HG03135 (cell line): ENCODE data around the gene OR10G7.

Source experiments
- ATAC-seq: cut with Tn5 transposase; IDR thresholded peaks from one replicate; pipeline ENCODE4 v1.9.1; 2021; ENCODE audit warnings: mild to moderate bottlenecking, moderate library complexity; ENCODE audit not compliant: unreplicated experiment

The OR10G7 gene

GRCh38 chr11:124041254-124041653 lies at the start of gene OR10G7:
Gene OR10G7, minus strand, starts transcription at chr11:124041325. Its CDS starts 2,324 bp downstream, at chr11:124039001.
- ATAC-seq = no peak

- no peak for ATAC-seq
Measured at GRCh38 chr11:124085997-124086846, 45.1 kb upstream of the OR10G7 start.

- no peak for ATAC-seq
Measured at GRCh38 chr11:124085583-124085982, 44.5 kb upstream of the OR10G7 start.

GRCh38 chr11:124082371-124082770 lies 41.2 kb upstream of the OR10G7 start:
- no peak for ATAC-seq

- no peak for ATAC-seq
Measured at GRCh38 chr11:124081483-124081882, 40.4 kb upstream of the OR10G7 start.

- no peak for ATAC-seq
Measured at GRCh38 chr11:124080327-124081001, 39.3 kb upstream of the OR10G7 start.

GRCh38 chr11:124079631-124080326 lies 38.7 kb upstream of the OR10G7 start:
- ATAC-seq = no peak

GRCh38 chr11:124078591-124078990 lies 37.5 kb upstream of the OR10G7 start:
- ATAC-seq = no peak

GRCh38 chr11:124077266-124077665 lies 36.1 kb upstream of the OR10G7 start:
- ATAC-seq = no peak

GRCh38 chr11:124075841-124076651 lies 34.9 kb upstream of the OR10G7 start:
- ATAC-seq = peak; percentile 61

GRCh38 chr11:124075492-124075840 lies 34.3 kb upstream of the OR10G7 start:
- no peak for ATAC-seq

GRCh38 chr11:124074554-124074953 lies 33.4 kb upstream of the OR10G7 start:
- no peak for ATAC-seq

- no peak for ATAC-seq
Measured at GRCh38 chr11:124072147-124072546, 31.0 kb upstream of the OR10G7 start.

GRCh38 chr11:124071623-124071948 lies 30.5 kb upstream of the OR10G7 start:
- ATAC-seq = no peak

GRCh38 chr11:124070915-124071622 lies 29.9 kb upstream of the OR10G7 start:
- peak; percentile 80 for ATAC-seq

GRCh38 chr11:124069429-124070401 lies 28.6 kb upstream of the OR10G7 start:
- peak; percentile 71 for ATAC-seq

- ATAC-seq = no peak
Measured at GRCh38 chr11:124068601-124069110, 27.5 kb upstream of the OR10G7 start.

- ATAC-seq = no peak
Measured at GRCh38 chr11:124052966-124053365, 11.8 kb upstream of the OR10G7 start.

GRCh38 chr11:124050748-124051147 lies 9.6 kb upstream of the OR10G7 start:
- ATAC-seq = no peak
